ENCODE measurements around the gene ASZ1.

- TF ChIP-seq EZH2phosphoT487 (conservative IDR thresholded peaks at IDR 0.05; ENCODE audit: low read length) (no peak), CTCF (IDR thresholded peaks at IDR 0.05; ENCODE audit: insufficient read depth, low read length, poor library complexity, severe bottlenecking) (peak; percentile 37)
These were observed 27.4 kb downstream of the ASZ1 start for GRCh38 chr7:117399820-117400422.
